Embryonic facial prominence (tissue), 1 donor: ENCODE results near the gene NATD1.

Source experiments
- DNase-seq: peaks from one replicate; pipeline ENCODE4 v3.0.0-alpha.2; 2016; ENCODE audit errors: extremely low spot score

Gene NATD1

GRCh38 chr17:21275579-21276263, 22.5 kb upstream of the NATD1 start:
- peak; percentile 54 for DNase-seq

- no peak for DNase-seq
Observed at GRCh38 chr17:21275047-21275578, 21.9 kb upstream of the NATD1 start.

DNA sequence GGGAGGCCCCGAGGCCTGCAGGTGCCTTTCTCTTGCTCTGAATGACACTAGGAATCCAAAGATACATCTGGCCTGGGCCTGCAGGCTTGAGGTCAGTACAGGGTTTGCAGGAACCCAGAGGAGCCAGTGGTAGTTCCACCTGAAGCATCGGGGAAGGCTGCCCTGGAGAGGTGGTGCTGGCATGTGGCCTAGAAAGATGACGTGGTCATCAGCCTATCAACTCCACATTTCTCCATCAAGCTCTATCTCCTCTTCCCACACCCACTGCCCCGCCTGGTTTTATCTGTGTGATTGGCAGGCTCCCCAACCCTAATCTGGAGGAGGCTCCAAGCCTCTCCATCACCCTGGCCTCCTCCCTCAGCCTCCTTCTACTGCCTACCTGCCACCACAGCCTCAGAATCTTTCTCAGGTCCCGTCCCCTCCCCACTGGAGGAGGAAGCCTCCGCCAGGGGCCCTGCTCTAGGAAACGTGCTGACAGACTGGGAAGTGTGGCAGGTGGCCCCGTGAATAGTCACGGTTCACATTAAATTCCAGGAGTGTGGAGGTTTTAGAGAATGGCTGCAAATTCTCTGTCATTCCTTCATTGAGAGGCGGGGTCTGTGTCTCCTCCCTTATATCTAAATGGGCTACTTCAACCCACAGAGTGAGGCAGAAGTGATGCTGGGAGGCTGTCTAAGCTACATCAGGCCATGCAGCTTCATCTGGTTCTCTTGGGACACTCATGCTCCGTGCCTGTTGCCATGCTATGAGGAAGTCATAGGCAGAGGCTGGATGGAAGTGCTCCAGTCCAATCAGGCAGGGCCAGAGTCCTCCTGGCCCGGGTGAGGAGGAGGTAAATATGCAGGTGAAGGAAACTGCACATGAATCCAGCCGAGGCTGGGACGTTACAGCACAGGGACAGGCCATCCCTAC, 19.9 kb upstream of the NATD1 start:
- no peak for DNase-seq

DNA sequence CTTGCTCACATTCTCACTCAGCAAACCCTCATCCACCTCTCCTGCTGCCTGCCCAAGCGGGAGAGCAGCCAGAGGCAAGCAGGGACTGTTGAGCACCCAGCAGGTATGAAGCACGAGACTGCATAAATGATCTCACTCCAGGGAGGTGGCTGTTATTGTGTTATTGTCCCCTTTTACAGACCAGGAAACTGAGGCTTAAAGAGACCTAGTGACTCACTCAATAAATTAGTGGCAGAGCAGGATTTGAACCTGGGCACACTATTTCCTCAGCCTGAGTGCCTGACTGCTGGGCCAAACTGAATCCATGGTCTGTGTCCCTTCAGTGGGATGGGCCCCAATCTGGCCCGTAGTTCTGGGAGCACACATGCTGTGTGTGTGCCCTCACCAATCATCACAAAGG, 19.0 kb upstream of the NATD1 start:
- no peak for DNase-seq

DNA sequence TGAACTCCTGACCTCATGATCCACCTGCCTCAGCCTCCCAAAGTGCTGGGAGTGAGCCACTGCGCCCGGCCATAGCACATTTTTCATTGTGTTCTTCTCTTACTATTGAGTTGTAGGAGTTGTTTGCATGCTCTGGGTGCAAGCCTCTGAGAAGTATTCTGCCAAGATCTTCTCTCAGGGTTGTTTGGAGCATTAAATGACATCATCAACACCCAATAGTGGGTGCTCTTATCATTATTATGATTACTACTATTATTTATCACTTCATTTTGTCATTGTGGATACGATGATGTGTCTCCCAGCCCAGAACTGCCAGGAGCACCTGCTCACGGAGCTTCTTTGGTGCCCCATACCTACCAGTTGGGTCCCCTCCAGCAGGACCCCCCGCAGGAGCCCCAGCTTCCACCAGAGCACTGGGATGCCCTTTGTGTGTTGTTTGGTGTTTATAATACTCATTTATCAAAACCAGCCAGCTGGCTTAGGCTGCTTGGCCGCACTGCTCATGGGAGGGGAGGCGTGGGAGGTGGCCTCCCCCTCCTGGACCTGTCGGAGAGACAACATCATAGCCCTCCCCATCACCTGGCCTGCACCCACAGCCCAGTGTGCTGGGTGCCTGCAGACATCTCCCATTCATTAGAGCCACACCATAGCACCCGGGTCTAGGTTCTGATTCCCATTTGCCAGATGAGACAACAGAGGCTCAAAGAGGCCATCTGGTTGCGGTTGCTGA, 18.4 kb upstream of the NATD1 start:
- no peak for DNase-seq

- no peak for DNase-seq
Observed at GRCh38 chr17:21269394-21269793, 16.2 kb upstream of the NATD1 start.

DNA sequence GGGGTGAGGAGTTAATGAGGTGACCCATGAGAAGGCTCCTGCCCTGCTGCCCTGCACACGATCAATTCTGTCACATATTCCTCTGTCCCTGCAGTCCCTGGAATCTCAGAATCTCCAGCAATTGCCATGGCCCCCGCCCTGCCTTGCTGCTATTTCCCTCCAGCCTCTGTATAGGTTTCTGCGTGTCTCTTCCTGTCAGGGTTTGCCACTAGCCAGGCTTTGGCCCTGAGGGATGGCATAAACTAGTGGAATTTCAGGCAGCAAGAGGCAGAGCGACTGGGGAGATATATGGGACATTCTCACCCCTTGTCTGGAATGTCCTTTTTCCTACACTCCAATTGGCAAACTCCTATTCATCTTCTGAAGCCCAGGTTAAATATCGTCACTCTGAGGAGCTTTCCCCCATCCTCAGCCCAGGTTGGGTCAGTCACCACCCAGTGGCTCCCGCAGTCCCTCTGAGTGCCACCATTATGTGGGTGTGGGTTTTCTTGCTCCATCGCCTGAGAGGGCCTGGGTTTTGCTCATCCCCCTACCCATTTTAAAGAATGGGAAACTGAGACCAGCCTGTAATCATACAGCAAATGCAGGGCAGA, 15.5 kb upstream of the NATD1 start:
- no peak for DNase-seq

- no peak for DNase-seq
Observed at GRCh38 chr17:21263376-21263775, 10.2 kb upstream of the NATD1 start.

GRCh38 chr17:21262259-21262993, 9.2 kb upstream of the NATD1 start:
- no peak for DNase-seq

DNA sequence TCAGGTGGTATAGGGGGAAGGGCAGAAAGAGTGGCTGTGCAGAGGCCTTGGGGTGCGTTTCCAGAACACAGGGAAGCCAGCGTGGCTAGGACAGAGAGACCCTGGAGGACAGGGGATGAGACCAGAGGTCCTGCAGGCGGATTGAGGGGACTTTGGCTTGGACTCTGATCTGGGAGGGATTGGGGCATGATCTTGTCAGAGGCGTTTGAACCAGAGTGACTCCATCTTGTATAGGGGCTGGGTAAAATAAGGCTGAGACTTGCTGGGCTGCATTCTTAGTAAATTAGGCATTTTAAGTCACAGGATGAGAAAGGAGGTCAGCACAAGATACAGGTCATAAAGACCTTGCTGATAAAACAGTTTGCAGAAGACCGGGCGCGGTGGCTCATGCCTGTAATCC, 5.4 kb upstream of the NATD1 start:
- no peak for DNase-seq

DNA sequence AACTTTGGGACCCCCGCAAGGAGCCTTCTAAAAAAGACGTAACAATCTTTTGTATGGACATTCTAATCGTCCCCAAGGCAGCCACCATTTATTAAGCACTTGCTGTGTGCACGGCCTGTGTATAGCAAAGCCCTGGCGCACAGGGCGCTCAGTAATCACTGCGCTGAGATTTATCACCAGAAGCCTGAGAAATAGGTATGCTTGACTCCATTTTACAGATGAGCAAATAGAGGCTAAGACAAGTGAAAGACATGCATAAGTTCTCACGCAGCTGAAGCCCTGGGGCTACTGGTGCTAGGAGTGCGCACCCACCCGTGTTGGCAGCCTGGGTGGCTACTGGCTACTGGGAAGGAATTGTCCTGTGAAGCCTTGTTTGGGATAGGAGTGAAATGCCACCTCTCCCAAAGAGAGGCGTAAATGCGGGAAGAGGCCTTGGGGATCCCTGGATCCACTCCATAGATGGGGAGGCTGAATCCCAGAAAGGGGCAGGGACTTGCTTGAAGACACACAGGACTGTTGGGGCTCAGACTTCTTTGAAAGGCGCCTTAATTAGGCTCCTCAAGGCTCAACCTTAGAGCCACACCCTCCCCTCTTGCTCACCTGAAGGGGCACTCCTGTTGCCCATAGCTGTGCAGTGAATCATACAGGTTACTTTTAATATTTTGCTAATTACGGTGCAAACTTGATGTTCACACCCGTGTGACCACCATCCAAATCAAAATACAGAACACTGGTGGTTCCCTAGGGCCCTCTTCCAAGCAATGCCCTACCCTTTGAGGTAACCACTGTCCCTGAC, 634 bp upstream of the NATD1 start:
- DNase-seq = no peak

GRCh38 chr17:21252289-21252795, 868 bp downstream of the NATD1 start:
- DNase-seq = no peak

GRCh38 chr17:21251337-21252010, 1.7 kb downstream of the NATD1 start:
- DNase-seq = no peak

DNA sequence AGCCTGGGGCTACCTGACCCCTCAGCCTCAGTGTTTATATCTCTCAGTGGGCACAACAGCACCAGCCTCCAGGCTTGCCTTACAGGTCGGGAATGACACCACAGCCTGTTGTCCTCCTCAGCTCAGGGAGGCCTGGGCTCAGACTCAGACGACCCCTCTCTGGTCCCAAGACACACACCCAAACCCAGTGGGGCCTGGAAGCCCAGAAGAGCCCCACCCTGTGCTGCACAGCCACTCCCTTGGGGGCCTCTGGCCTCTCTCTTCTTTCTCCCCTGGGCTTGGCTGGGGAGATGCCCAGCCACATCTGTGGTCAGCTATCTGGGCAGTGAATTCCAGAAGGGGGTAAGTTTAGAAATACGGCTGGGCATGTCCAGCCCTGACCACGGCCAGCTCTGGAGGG, 2.4 kb downstream of the NATD1 start:
- DNase-seq = no peak

DNA sequence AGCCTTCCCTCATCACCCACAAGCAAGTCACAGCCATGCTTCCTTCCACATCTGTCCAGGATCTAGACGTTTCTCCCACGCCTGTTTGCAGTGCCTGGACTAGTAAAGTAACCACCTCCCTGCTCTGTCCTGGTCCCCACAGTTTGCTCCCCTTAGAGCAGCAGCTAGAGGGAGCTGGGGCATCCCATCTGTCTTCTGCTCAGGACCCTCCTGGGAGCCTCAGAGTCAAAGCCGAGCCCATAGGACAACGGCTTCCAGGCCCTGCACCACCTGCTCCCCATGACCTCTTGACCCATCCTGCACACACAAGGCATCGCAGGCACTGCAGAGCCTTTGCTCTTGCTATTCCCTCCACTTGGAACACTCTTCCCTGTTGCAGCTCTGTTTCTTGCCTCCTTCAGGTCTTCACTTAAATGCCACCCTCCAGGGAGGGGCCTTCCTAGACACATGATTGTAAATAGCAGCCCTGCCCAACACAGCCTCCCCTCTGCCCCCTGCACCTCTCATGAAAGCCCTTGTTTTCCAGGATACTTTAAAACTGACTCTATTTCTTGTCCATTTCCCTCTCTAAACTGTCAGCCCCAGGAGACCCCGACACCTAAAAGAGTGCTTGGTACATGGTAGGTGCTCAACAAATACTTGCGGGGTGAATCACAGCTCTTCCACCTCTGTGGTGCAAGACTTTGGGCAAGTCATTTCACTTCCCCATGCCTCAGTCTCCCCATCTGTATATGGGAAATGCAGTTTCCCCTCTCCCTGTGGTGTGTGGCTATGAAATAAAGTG, 3.1 kb downstream of the NATD1 start:
- DNase-seq = no peak

GRCh38 chr17:21249086-21249795, 4.0 kb downstream of the NATD1 start:
- DNase-seq = no peak

GRCh38 chr17:21248500-21248899, 4.7 kb downstream of the NATD1 start:
- no peak for DNase-seq
